A549 (cell line): ENCODE measurements around the gene LTV1. TPM values are rescaled to one million over a fixed set of nuclear protein-coding genes. Genes with fewer than 3 reads are reported as not detected.

Experiments
- ATAC-seq, 2 experiments: fragments of 200-7000 bp in 1 of 2; fragments of >200 bp in 1 of 2; cut with Nextera tagmentation in 1 of 2; cut with Tn5 transposase in 1 of 2; 3 replicates each; pipeline versions ENCODE4 v1.8.0 to v1.9.1; 2018 to 2020; ENCODE audit warnings: mild to moderate bottlenecking in 1 of 2, moderate library complexity in 1 of 2
- CTCF ChIA-PET: fragments of 300-600 bp; sonication (Branson Sonifier 250); formaldehyde crosslinking; extraction: SDS; loops from one replicate; lab custom pipeline; 2021; ENCODE audit warnings: antibody characterized with exemption, inconsistent platforms; lab: Yijun Ruan, JAX
- POLR2A ChIA-PET: fragments of 350-600 bp; formaldehyde crosslinking; extraction: SDS; loops from one replicate; lab custom pipeline; 2021; ENCODE audit warnings: antibody characterized with exemption, inconsistent platforms; lab: Yijun Ruan, JAX
- DNase-seq, 2 experiments: peaks; one replicate each; pipeline versions ENCODE4 v3.0.0 to v3.0.0-alpha.2; 2011 to 2016; ENCODE audit warnings: low read depth in 1 of 2, low spot score in 1 of 2
- FAIRE-seq: peaks from 2 replicates; lab custom pipeline; 2011; peaks lifted over from hg19 to GRCh38; lab: Jason Lieb, UNC
- H3K27ac ChIP-seq, 2 experiments: fragments of >200 bp; sonication (Bioruptor Twin); formaldehyde crosslinking; 3 replicates each; pipeline ENCODE4 v1.5.1; 2016 to 2017
- H3K4me1 ChIP-seq: fragments of >200 bp; sonication (Bioruptor Twin); formaldehyde crosslinking; 3 replicates; pipeline ENCODE4 v1.6.1; 2016
- H3K4me2 ChIP-seq: fragments of >200 bp; sonication (Bioruptor Twin); formaldehyde crosslinking; 3 replicates; pipeline ENCODE4 v1.6.1; 2016
- H3K4me3 ChIP-seq: fragments of >200 bp; sonication (Bioruptor Twin); formaldehyde crosslinking; 3 replicates; pipeline ENCODE4 v1.5.1; 2016
- H3K9me3 ChIP-seq: fragments of >200 bp; sonication (Bioruptor Twin); formaldehyde crosslinking; 3 replicates; pipeline ENCODE4 v1.6.1; 2016
- BCL3 ChIP-seq: fragments of >200 bp; sonication (Bioruptor Twin); formaldehyde crosslinking; IDR thresholded peaks from 3 replicates; pipeline ENCODE4 v1.6.1; 2016
- BHLHE40 ChIP-seq: IDR thresholded peaks from 2 replicates; pipeline ENCODE4 v1.6.1; 2012; ENCODE audit warnings: low read depth, low read length, inconsistent platforms
- CBX2 ChIP-seq: fragments of 200-600 bp; sonication (generic); IDR thresholded peaks from 2 replicates; pipeline ENCODE4 v1.6.1; 2016; ENCODE audit warnings: low read depth, mild to moderate bottlenecking, borderline replicate concordance
- CHD2 ChIP-seq: fragments of 150-350 bp; IDR thresholded peaks from 2 replicates; pipeline ENCODE4 v1.6.1; 2014; ENCODE audit warnings: low read length; ENCODE audit not compliant: partially characterized antibody
- CHD4 ChIP-seq: fragments of 200-600 bp; sonication (generic); IDR thresholded peaks from 2 replicates; pipeline ENCODE4 v1.6.1; 2016; ENCODE audit warnings: antibody characterized with exemption, mild to moderate bottlenecking, borderline replicate concordance
- EP300 ChIP-seq, 2 experiments: fragments of >200 bp; sonication (Bioruptor Twin); formaldehyde crosslinking; IDR thresholded peaks; 2 replicates in 1 of 2; 3 replicates in 1 of 2; pipeline ENCODE4 v1.6.1; 2016 to 2017
- ESRRA ChIP-seq: fragments of 150-350 bp; IDR thresholded peaks from 2 replicates; pipeline ENCODE4 v1.6.1; 2014; ENCODE audit warnings: mild to moderate bottlenecking, low read length, borderline replicate concordance
- FOSL2 ChIP-seq, 2 experiments: fragments of 450-650 bp in 1 of 2; fragments of >200 bp in 1 of 2; sonication (Bioruptor Twin) in 1 of 2; formaldehyde crosslinking; IDR thresholded peaks; 2 replicates each; pipeline versions ENCODE4 v1.5.0 to v1.6.1; 2016 to 2020; ENCODE audit warnings: mild to moderate bottlenecking in 1 of 2, moderate library complexity in 1 of 2
- GATA3 ChIP-seq: IDR thresholded peaks from 2 replicates; pipeline ENCODE4 v1.6.1; 2012; ENCODE audit warnings: borderline replicate concordance
- HES2 ChIP-seq: fragments of >200 bp; sonication (Bioruptor Twin); formaldehyde crosslinking; IDR thresholded peaks from 2 replicates; pipeline ENCODE4 v1.6.1; 2016
- HEYL ChIP-seq: fragments of 250-450 bp; sonication (Bioruptor Pico); IDR thresholded peaks from 2 replicates; pipeline ENCODE4 v1.8.0; 2021; ENCODE audit warnings: mild to moderate bottlenecking, moderate library complexity
- HOXA7 ChIP-seq: fragments of 250-450 bp; sonication (Bioruptor Pico); IDR thresholded peaks from 2 replicates; pipeline ENCODE4 v1.5.0; 2020; ENCODE audit warnings: mild to moderate bottlenecking, moderate library complexity
- MAFK ChIP-seq: fragments of 450-650 bp; IDR thresholded peaks from 2 replicates; pipeline ENCODE4 v1.6.1; 2014; ENCODE audit not compliant: partially characterized antibody
- MAX ChIP-seq: IDR thresholded peaks from 2 replicates; pipeline ENCODE4 v1.6.1; 2012
- MAZ ChIP-seq: fragments of 150-350 bp; IDR thresholded peaks from 2 replicates; pipeline ENCODE4 v1.6.1; 2014; ENCODE audit warnings: antibody characterized with exemption, low read depth, low read length, borderline replicate concordance
- MYC ChIP-seq: IDR thresholded peaks from 2 replicates; pipeline ENCODE4 v1.6.1; 2012; ENCODE audit warnings: mild to moderate bottlenecking, inconsistent platforms, low read length, improper control_type of control experiment, borderline replicate concordance
- PHF8 ChIP-seq: fragments of 200-600 bp; sonication (generic); IDR thresholded peaks from 2 replicates; pipeline ENCODE4 v1.6.1; 2016; ENCODE audit warnings: low read depth, mild to moderate bottlenecking, antibody characterized with exemption, moderate library complexity, borderline replicate concordance
- POLR2A ChIP-seq: IDR thresholded peaks from 2 replicates; pipeline ENCODE4 v1.6.1; 2012; ENCODE audit warnings: mild to moderate bottlenecking, low read length
- RAD21 ChIP-seq, 2 experiments: fragments of >200 bp in 1 of 2; sonication (Bioruptor Twin) in 1 of 2; formaldehyde crosslinking in 1 of 2; IDR thresholded peaks in 1 of 2; conservative IDR thresholded peaks in 1 of 2; 2 replicates in 1 of 2; 3 replicates in 1 of 2; pipeline ENCODE4 v1.6.1; 2012 to 2018; ENCODE audit warnings: inconsistent platforms in 1 of 2
- RNF2 ChIP-seq: fragments of 200-600 bp; sonication (generic); IDR thresholded peaks from 2 replicates; pipeline ENCODE4 v1.6.1; 2016; ENCODE audit warnings: low read depth, mild to moderate bottlenecking, antibody characterized with exemption, moderate library complexity, borderline replicate concordance
- TFCP2L1 ChIP-seq: fragments of 250-450 bp; sonication (Bioruptor Pico); IDR thresholded peaks from 2 replicates; pipeline ENCODE4 v1.5.0; 2021; ENCODE audit warnings: mild to moderate bottlenecking
- ZFP36 ChIP-seq: fragments of 450-650 bp; IDR thresholded peaks from 2 replicates; pipeline ENCODE4 v1.6.1; 2014; ENCODE audit warnings: borderline replicate concordance; ENCODE audit not compliant: partially characterized antibody
- WGBS: methylation state at CpG from one replicate; pipeline ENCODE4 v1.1.6; 2017; ENCODE audit errors: missing lambda C conversion rate; 5-methylcytosine and 5-hydroxymethylcytosine counted together
- polyA plus RNA-seq, 4 experiments: library from polyadenylated mRNA; depleted of rRNA in 3 of 4; stranded (reverse); fragments of >200 nt; fragmentation: RNase III in 1 of 4; extraction: RNeasy Plus Mini Kit Qiagen cat#74134 plus additional on column Dnase treatment in 1 of 4; gene quantifications; 2 replicates in 3 of 4; 3 replicates in 1 of 4; pipeline ENCODE4 v1.2.3, GENCODE V29; 2011 to 2017
- TF ChIP-seq, protein P1 (sequence below): IDR thresholded peaks from 2 replicates; pipeline ENCODE4 v1.6.1; 2012; ENCODE audit warnings: low read depth, borderline replicate concordance
- TF ChIP-seq, protein P2 (sequence below): fragments of 200-600 bp; sonication (generic); IDR thresholded peaks from 2 replicates; pipeline ENCODE4 v1.6.1; 2016; ENCODE audit warnings: antibody characterized with exemption, mild to moderate bottlenecking, moderate library complexity
- TF ChIP-seq, protein P3 (sequence below): fragments of 250-450 bp; sonication (Bioruptor Pico); IDR thresholded peaks from 2 replicates; pipeline ENCODE4 v1.5.0; 2020; ENCODE audit warnings: low read depth, mild to moderate bottlenecking, moderate library complexity

Gene LTV1
- polyA plus RNA-seq, 2 of the 4 experiments (the other 2 are of a cell fraction), result 50.7 to 52.4 TPM

DNA sequence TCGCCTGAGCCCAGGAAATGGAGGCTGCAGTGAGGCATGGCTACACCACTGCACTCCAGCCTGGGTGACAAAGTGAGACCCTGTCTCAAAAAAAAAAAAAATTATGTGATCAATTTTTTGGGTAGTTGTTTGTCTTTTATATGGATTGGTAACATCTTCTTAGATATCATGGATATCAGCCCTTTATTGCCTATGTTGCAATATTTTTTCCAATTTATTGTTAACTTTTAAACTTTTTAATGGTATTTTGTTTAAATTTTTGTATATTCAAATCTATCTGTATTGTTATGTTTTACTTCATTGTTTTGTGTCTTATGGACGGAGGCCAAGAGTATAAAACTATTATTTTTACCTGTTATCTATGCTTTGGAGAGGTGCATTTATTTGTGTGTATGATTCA lies 32.4 kb upstream of the LTV1 start:
- Histone ChIP-seq H3K9me3 (no peaks in the 10 kb centered on the region), H3K27ac (no peak overlapping the region)
- FAIRE-seq, result no peak
- CTCF ChIA-PET, result no interaction called here
- no peak for DNase-seq
- no peak for ATAC-seq
- peak; percentile 20 for TF ChIP-seq MAFK
- no peak for TF ChIP-seq HEYL
- TF ChIP-seq, all 56 proteins: peak for 1
- H3K4me1 ChIP-seq, result peaks cover 16% of the 10 kb centered on the region; the same call in 2 of the 3 replicates
- no peak overlapping the region; the same call in 2 of the 3 replicates for H3K4me2 ChIP-seq
- no peak overlapping the region for H3K4me3 ChIP-seq
- POLR2A ChIA-PET, result no interaction called here
- WGBS, result 95% methylated on average over 2 of the region's 2 CpGs

- FAIRE-seq (no peak), DNase-seq (peak in 1 of 2 experiments; percentile 2), ATAC-seq (peak in 1 of 2 experiments; percentile 44; a peak in 1 of 6 replicates)
- TF ChIP-seq MAX (no peak), MAZ (no peak), PHF8 (no peak), CHD2 (no peak), GATA3 (no peak), HOXA7 (CRISPR knock-in tag) (no peak), EP300 (IDR thresholded peaks at IDR 0.05) (no peak), CHD4 (no peak), FOSL2 (IDR thresholded peaks at IDR 0.05) (no peak), FOSL2 (CRISPR knock-in tag; IDR thresholded peaks at IDR 0.05) (no peak), TFCP2L1 (CRISPR knock-in tag) (no peak), BHLHE40 (no peak), RAD21 (conservative IDR thresholded peaks at IDR 0.05 in 1 of 2, IDR thresholded peaks at IDR 0.05 in 1 of 2) (no peak), RNF2 (no peak), BCL3 (no peak), POLR2A (no peak)
- TF ChIP-seq, protein P1, sequence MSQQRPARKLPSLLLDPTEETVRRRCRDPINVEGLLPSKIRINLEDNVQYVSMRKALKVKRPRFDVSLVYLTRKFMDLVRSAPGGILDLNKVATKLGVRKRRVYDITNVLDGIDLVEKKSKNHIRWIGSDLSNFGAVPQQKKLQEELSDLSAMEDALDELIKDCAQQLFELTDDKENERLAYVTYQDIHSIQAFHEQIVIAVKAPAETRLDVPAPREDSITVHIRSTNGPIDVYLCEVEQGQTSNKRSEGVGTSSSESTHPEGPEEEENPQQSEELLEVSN, result no peak
- CTCF ChIA-PET, result no interaction called here
- peaks cover 16% of the 10 kb centered on the region; the same call in 2 of the 3 replicates for H3K4me1 ChIP-seq
- WGBS, result 33% methylated on average over 2 of the region's 2 CpGs
- H3K4me3 ChIP-seq, result no peak overlapping the region
- H3K4me2 ChIP-seq, result peak overlapping the region; percentile 55
- peak overlapping the region in 1 of 2 experiments; percentile 28; a peak in 1 of 6 replicates for H3K27ac ChIP-seq
- no peaks in the 10 kb centered on the region for H3K9me3 ChIP-seq
- POLR2A ChIA-PET, result no interaction called here
These were observed 31.5 kb upstream of the LTV1 start for GRCh38 chr6:143811501-143812157.

DNA sequence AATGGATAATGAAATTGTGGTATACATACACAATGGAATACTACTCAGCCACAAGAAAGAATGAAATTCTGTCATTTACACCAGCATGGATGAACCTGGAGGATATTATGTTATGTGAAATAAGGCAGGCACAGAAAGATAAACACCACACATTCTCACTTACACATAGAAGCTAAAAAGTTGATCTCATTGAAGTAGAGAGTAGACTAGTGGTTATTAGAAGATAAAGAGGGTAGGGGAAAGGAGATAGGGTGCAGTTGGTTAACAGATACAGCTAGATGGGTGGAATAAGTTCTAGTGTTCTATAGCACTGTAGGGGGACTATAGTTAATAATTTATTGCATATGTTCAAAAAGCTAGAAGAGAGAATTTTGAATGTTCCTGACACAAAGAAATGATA lies 25.5 kb upstream of the LTV1 start:
- CTCF ChIA-PET, result no interaction called here
- DNase-seq (no peak), FAIRE-seq (no peak), ATAC-seq (no peak)
- Histone ChIP-seq H3K27ac (no peak overlapping the region), H3K9me3 (no peaks in the 10 kb centered on the region), H3K4me1 (no peaks in the 10 kb centered on the region), H3K4me3 (no peak overlapping the region), H3K4me2 (no peak overlapping the region)
- POLR2A ChIA-PET, result no interaction called here
- TF ChIP-seq ZFP36 (no peak), MAX (no peak), CBX2 (no peak), ESRRA (no peak), TFCP2L1 (CRISPR knock-in tag) (no peak), RAD21 (conservative IDR thresholded peaks at IDR 0.05 in 1 of 2, IDR thresholded peaks at IDR 0.05 in 1 of 2) (no peak), HES2 (no peak), MYC (no peak), CHD4 (no peak)
- TF ChIP-seq, protein P2, sequence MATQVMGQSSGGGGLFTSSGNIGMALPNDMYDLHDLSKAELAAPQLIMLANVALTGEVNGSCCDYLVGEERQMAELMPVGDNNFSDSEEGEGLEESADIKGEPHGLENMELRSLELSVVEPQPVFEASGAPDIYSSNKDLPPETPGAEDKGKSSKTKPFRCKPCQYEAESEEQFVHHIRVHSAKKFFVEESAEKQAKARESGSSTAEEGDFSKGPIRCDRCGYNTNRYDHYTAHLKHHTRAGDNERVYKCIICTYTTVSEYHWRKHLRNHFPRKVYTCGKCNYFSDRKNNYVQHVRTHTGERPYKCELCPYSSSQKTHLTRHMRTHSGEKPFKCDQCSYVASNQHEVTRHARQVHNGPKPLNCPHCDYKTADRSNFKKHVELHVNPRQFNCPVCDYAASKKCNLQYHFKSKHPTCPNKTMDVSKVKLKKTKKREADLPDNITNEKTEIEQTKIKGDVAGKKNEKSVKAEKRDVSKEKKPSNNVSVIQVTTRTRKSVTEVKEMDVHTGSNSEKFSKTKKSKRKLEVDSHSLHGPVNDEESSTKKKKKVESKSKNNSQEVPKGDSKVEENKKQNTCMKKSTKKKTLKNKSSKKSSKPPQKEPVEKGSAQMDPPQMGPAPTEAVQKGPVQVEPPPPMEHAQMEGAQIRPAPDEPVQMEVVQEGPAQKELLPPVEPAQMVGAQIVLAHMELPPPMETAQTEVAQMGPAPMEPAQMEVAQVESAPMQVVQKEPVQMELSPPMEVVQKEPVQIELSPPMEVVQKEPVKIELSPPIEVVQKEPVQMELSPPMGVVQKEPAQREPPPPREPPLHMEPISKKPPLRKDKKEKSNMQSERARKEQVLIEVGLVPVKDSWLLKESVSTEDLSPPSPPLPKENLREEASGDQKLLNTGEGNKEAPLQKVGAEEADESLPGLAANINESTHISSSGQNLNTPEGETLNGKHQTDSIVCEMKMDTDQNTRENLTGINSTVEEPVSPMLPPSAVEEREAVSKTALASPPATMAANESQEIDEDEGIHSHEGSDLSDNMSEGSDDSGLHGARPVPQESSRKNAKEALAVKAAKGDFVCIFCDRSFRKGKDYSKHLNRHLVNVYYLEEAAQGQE, result no peak
- TF ChIP-seq, protein P3, sequence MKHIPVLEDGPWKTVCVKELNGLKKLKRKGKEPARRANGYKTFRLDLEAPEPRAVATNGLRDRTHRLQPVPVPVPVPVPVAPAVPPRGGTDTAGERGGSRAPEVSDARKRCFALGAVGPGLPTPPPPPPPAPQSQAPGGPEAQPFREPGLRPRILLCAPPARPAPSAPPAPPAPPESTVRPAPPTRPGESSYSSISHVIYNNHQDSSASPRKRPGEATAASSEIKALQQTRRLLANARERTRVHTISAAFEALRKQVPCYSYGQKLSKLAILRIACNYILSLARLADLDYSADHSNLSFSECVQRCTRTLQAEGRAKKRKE (CRISPR knock-in tag), result no peak
